Esophagus squamous epithelium (tissue), 4 donors: ENCODE measurements around the gene NRXN3.

Source experiments
- POLR2A ChIP-seq, 4 donors: fragments of 450-650 bp; IDR thresholded peaks; one replicate each; pipeline ENCODE4 v1.6.1; 2017; ENCODE audit warnings: antibody characterized with exemption in 4 of 4, mild to moderate bottlenecking in 4 of 4, moderate library complexity in 3 of 4
- TF ChIP-seq, protein P1 (sequence below), 6 experiments: fragments of 450-650 bp in 4 of 6; fragments of 200-600 bp in 2 of 6; sonication (generic) in 2 of 6; IDR thresholded peaks; one replicate each; pipeline ENCODE4 v1.5.1; 2016 to 2019; ENCODE audit warnings: antibody characterized with exemption in 6 of 6, mild to moderate bottlenecking in 4 of 6, moderate library complexity in 4 of 6

DNA sequence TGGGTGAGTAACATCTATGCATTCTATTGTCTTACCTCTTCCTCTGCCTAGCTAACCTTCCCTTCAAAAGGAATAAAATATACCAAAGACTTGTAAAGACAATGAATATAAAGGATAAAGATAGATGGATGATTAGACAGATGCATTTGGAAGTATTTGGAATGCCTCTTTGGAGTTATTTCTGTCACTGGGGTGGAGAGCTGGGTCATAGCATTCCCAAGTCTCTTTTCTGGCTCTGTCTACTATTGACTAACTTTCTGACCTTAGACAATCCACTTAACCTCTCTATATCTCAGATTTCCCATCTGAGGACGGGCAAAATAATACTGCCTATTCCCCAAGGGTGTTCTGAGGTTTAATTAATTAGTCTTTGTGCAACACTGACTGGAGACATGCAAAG lies 1523.8 kb downstream of the NRXN3 start:
- TF ChIP-seq, protein P1, sequence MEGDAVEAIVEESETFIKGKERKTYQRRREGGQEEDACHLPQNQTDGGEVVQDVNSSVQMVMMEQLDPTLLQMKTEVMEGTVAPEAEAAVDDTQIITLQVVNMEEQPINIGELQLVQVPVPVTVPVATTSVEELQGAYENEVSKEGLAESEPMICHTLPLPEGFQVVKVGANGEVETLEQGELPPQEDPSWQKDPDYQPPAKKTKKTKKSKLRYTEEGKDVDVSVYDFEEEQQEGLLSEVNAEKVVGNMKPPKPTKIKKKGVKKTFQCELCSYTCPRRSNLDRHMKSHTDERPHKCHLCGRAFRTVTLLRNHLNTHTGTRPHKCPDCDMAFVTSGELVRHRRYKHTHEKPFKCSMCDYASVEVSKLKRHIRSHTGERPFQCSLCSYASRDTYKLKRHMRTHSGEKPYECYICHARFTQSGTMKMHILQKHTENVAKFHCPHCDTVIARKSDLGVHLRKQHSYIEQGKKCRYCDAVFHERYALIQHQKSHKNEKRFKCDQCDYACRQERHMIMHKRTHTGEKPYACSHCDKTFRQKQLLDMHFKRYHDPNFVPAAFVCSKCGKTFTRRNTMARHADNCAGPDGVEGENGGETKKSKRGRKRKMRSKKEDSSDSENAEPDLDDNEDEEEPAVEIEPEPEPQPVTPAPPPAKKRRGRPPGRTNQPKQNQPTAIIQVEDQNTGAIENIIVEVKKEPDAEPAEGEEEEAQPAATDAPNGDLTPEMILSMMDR (IDR thresholded peaks at IDR 0.05), result no peak
- no peak for TF ChIP-seq POLR2A (IDR thresholded peaks at IDR 0.05)
